ENCODE measurements around the gene SMARCB1.

DNA sequence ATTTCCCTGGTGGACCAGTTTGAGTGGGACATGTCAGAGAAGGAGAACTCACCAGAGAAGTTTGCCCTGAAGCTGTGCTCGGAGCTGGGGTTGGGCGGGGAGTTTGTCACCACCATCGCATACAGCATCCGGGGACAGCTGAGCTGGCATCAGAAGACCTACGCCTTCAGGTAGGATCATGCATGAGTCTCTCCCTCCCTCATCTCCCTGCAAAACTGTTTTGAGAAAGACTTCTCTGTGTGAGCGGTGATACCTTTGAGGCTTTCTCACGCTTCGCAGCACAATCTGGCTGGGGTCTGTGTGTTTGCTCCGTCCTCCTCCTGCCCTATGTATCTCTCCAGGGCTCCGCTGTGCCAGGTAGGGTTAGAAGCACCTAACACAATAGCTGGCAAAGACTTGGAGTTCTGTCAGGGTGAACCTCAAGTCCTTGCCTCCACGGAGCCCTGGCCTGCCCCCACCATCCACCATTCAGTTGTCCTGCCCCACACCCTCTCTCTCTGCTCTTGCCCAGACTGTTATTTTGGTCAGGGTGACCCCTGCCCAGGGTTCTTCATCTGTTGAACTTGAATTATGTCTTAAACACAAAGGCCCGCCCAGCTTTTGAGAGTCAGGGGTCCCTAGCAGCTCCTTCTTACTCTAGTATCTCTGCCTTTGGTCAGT lies 38.6 kb downstream of the SMARCB1 start:
- TF ChIP-seq, protein P1, sequence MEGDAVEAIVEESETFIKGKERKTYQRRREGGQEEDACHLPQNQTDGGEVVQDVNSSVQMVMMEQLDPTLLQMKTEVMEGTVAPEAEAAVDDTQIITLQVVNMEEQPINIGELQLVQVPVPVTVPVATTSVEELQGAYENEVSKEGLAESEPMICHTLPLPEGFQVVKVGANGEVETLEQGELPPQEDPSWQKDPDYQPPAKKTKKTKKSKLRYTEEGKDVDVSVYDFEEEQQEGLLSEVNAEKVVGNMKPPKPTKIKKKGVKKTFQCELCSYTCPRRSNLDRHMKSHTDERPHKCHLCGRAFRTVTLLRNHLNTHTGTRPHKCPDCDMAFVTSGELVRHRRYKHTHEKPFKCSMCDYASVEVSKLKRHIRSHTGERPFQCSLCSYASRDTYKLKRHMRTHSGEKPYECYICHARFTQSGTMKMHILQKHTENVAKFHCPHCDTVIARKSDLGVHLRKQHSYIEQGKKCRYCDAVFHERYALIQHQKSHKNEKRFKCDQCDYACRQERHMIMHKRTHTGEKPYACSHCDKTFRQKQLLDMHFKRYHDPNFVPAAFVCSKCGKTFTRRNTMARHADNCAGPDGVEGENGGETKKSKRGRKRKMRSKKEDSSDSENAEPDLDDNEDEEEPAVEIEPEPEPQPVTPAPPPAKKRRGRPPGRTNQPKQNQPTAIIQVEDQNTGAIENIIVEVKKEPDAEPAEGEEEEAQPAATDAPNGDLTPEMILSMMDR (IDR thresholded peaks at IDR 0.05; ENCODE audit: low read depth, low read length) = no peak
- TF ChIP-seq EZH2phosphoT487 (IDR thresholded peaks at IDR 0.05; ENCODE audit: low read depth) = no peak

Measured in OCI-LY3 (cell line).